Muscle layer of duodenum (tissue), 2 donors: ENCODE measurements around the gene GRK1.
"Not testable (repeated sequence)": the region's sequence is repeated elsewhere in the genome, so short reads cannot be mapped to it uniquely, and the experiment has no call there.

ENCODE experiments used
- H3K27ac ChIP-seq: one replicate; pipeline ENCODE4 v1.7.0; 2013; ENCODE audit warnings: mild to moderate bottlenecking, low read length
- H3K27me3 ChIP-seq: one replicate; pipeline ENCODE4 v1.7.0; 2013; ENCODE audit warnings: low read depth, mild to moderate bottlenecking, control low read depth, low read length
- H3K36me3 ChIP-seq, 2 donors: one replicate each; pipeline ENCODE4 v1.7.0; 2013; ENCODE audit warnings: low read length in 2 of 2, control low read depth in 1 of 2, mild to moderate bottlenecking in 1 of 2; ENCODE audit not compliant: insufficient read depth in 2 of 2, control insufficient read depth in 1 of 2
- H3K4me1 ChIP-seq, 2 donors: one replicate each; pipeline ENCODE4 v1.7.0; 2013; ENCODE audit warnings: low read length in 2 of 2, mild to moderate bottlenecking in 2 of 2, control low read depth in 1 of 2, moderate library complexity in 1 of 2; ENCODE audit not compliant: insufficient read depth in 2 of 2, control insufficient read depth in 1 of 2
- H3K4me3 ChIP-seq, 2 donors: one replicate each; pipeline ENCODE4 v1.7.0; 2013; ENCODE audit warnings: low read length in 2 of 2, low read depth in 1 of 2, mild to moderate bottlenecking in 1 of 2
- H3K9me3 ChIP-seq, 2 donors: one replicate each; pipeline ENCODE4 v1.7.0; 2013; ENCODE audit warnings: low read length in 2 of 2, control low read depth in 1 of 2, mild to moderate bottlenecking in 1 of 2; ENCODE audit not compliant: control insufficient read depth in 1 of 2
- donor health status: healthy.

Gene GRK1

GRCh38 chr13:113750554-113751399 lies 83.8 kb downstream of the GRK1 start:
- H3K36me3 ChIP-seq: no peaks in the 10 kb centered on the region
- H3K27me3 ChIP-seq: no peaks in the 10 kb centered on the region
- no peaks in the 10 kb centered on the region for H3K9me3 ChIP-seq
- H3K27ac ChIP-seq: no peak overlapping the region
- no peak overlapping the region for H3K4me3 ChIP-seq
- no peaks in the 10 kb centered on the region for H3K4me1 ChIP-seq

GRCh38 chr13:113751491-113751890 lies 84.5 kb downstream of the GRK1 start:
- H3K36me3 ChIP-seq: no peaks in the 10 kb centered on the region
- no peak overlapping the region for H3K4me3 ChIP-seq
- H3K4me1 ChIP-seq: no peaks in the 10 kb centered on the region
- H3K9me3 ChIP-seq: no peaks in the 10 kb centered on the region
- H3K27me3 ChIP-seq: no peaks in the 10 kb centered on the region
- H3K27ac ChIP-seq: no peak overlapping the region

- not testable (repeated sequence) for H3K9me3 ChIP-seq, H3K27me3 ChIP-seq, H3K36me3 ChIP-seq, H3K4me3 ChIP-seq, H3K4me1 ChIP-seq, H3K27ac ChIP-seq
These were observed 85.4 kb downstream of the GRK1 start for GRCh38 chr13:113752211-113752986.

GRCh38 chr13:113753171-113753570 lies 86.2 kb downstream of the GRK1 start:
- Histone ChIP-seq H3K4me3 (no peak overlapping the region), H3K36me3 (no peaks in the 10 kb centered on the region), H3K27me3 (no peaks in the 10 kb centered on the region), H3K4me1 (no peaks in the 10 kb centered on the region), H3K9me3 (no peaks in the 10 kb centered on the region), H3K27ac (no peak overlapping the region)

GRCh38 chr13:113754242-113754641 lies 87.2 kb downstream of the GRK1 start:
- H3K36me3 ChIP-seq: no peaks in the 10 kb centered on the region
- H3K9me3 ChIP-seq: no peaks in the 10 kb centered on the region
- H3K4me3 ChIP-seq: no peak overlapping the region
- H3K4me1 ChIP-seq: peaks cover 0 to under 1% of the 10 kb centered on the region in 2 donors
- no peaks in the 10 kb centered on the region for H3K27me3 ChIP-seq
- no peak overlapping the region for H3K27ac ChIP-seq

- Histone ChIP-seq H3K36me3 (no peaks in the 10 kb centered on the region), H3K27me3 (no peaks in the 10 kb centered on the region), H3K4me1 (peaks cover 2 to 5% of the 10 kb centered on the region in 2 donors), H3K27ac (no peak overlapping the region), H3K9me3 (no peaks in the 10 kb centered on the region), H3K4me3 (no peak overlapping the region)
These were observed 87.7 kb downstream of the GRK1 start for GRCh38 chr13:113754691-113755090.

- Histone ChIP-seq H3K36me3 (no peaks in the 10 kb centered on the region), H3K27me3 (peaks cover 4% of the 10 kb centered on the region), H3K4me1 (peaks cover 4 to 9% of the 10 kb centered on the region in 2 donors), H3K4me3 (no peak overlapping the region), H3K27ac (no peak overlapping the region), H3K9me3 (no peaks in the 10 kb centered on the region)
These were observed 89.5 kb downstream of the GRK1 start for GRCh38 chr13:113756441-113757097.

- H3K27me3 ChIP-seq: peaks cover 7% of the 10 kb centered on the region
- peak within 1 kb of the TSS; percentile 73 to 84 for H3K4me3 ChIP-seq
- H3K4me1 ChIP-seq: peaks cover 4 to 9% of the 10 kb centered on the region in 2 donors
- no peak within 1 kb of the TSS for H3K27ac ChIP-seq
- H3K36me3 ChIP-seq: no peaks in the 10 kb centered on the region
- H3K9me3 ChIP-seq: no peaks in the 10 kb centered on the region
These were observed 91.9 kb downstream of the GRK1 start, which contains the start of gene TMEM255B for GRCh38 chr13:113758651-113759524. TMEM255B (plus strand) TSS chr13:113759226; CDS start chr13:113759270, 44 bp downstream.

GRCh38 chr13:113759525-113760137 lies 92.6 kb downstream of the GRK1 start:
- no peaks in the 10 kb centered on the region for H3K36me3 ChIP-seq
- peaks cover 4 to 9% of the 10 kb centered on the region in 2 donors for H3K4me1 ChIP-seq
- H3K4me3 ChIP-seq: peak overlapping the region; percentile 73 to 84
- H3K27ac ChIP-seq: no peak overlapping the region
- H3K9me3 ChIP-seq: no peaks in the 10 kb centered on the region
- H3K27me3 ChIP-seq: peaks cover 7% of the 10 kb centered on the region

- Histone ChIP-seq H3K4me3 (no peak overlapping the region), H3K27ac (no peak overlapping the region), H3K9me3 (no peaks in the 10 kb centered on the region), H3K4me1 (peaks cover 4 to 9% of the 10 kb centered on the region in 2 donors), H3K27me3 (peaks cover 7% of the 10 kb centered on the region), H3K36me3 (no peaks in the 10 kb centered on the region)
These were observed 94.1 kb downstream of the GRK1 start for GRCh38 chr13:113761136-113761535.
